K562 (cell line): Measurements from ENCODE around the gene ZNF335. TPM values are rescaled to one million over a fixed set of nuclear protein-coding genes. Genes with fewer than 3 reads are reported as not detected.

Experiments
- BRD9 ChIP-seq: fragments of 450-650 bp; IDR thresholded peaks from 2 replicates; pipeline ENCODE4 v1.6.1; 2018; ENCODE audit warnings: low read depth; ENCODE audit not compliant: partially characterized antibody
- CHCHD3 ChIP-seq: fragments of 250-450 bp; sonication (Bioruptor Pico); IDR thresholded peaks from 2 replicates; pipeline ENCODE4 v2.1.2; 2022; ENCODE audit warnings: mild to moderate bottlenecking
- CREBBP ChIP-seq: IDR thresholded peaks from one replicate; pipeline ENCODE4 v1.6.1; 2012; ENCODE audit warnings: low read depth, mild to moderate bottlenecking, control low read depth, inconsistent platforms, low read length
- GTF2F1 ChIP-seq: IDR thresholded peaks from 2 replicates; pipeline ENCODE4 v1.6.1; 2011; ENCODE audit warnings: low read depth, low read length, improper control_type of control experiment
- HDAC1 ChIP-seq, 2 experiments: fragments of 450-650 bp; IDR thresholded peaks; 2 replicates each; pipeline ENCODE4 v1.6.1; 2016 to 2017; ENCODE audit warnings: inconsistent platforms in 1 of 2, mild to moderate bottlenecking in 1 of 2, moderate library complexity in 1 of 2
- POLR2B ChIP-seq: fragments of 450-650 bp; IDR thresholded peaks from 2 replicates; pipeline ENCODE4 v1.6.1; 2018; ENCODE audit warnings: low read depth; ENCODE audit not compliant: partially characterized antibody
- RBM17 ChIP-seq: fragments of 200-400 bp; formaldehyde crosslinking; IDR thresholded peaks from 2 replicates; pipeline ENCODE4 v1.6.1; 2017; ENCODE audit warnings: low read depth, mild to moderate bottlenecking, low read length, borderline replicate concordance
- SP1 ChIP-seq: sonication (generic); formaldehyde crosslinking; IDR thresholded peaks from 2 replicates; pipeline ENCODE4 v1.8.1; 2022; ENCODE audit warnings: mild to moderate bottlenecking, missing genetic modification reagents
- SP2 ChIP-seq: IDR thresholded peaks from 2 replicates; pipeline ENCODE4 v1.6.1; 2011; ENCODE audit warnings: mild to moderate bottlenecking, low read depth, low read length, moderate library complexity; ENCODE audit not compliant: poor library complexity, severe bottlenecking; ENCODE audit errors: extremely low read depth
- STAG1 ChIP-seq: sonication (generic); formaldehyde crosslinking; IDR thresholded peaks from 2 replicates; pipeline ENCODE4 v1.5.0; 2020; ENCODE audit warnings: missing genetic modification reagents, borderline replicate concordance
- TGIF2 ChIP-seq: sonication (generic); formaldehyde crosslinking; IDR thresholded peaks from 2 replicates; pipeline ENCODE4 v1.8.1; 2022; ENCODE audit warnings: mild to moderate bottlenecking, missing genetic modification reagents, moderate library complexity
- TSC22D4 ChIP-seq: fragments of 450-650 bp; IDR thresholded peaks from 2 replicates; pipeline ENCODE4 v1.6.1; 2016; ENCODE audit warnings: missing genetic modification characterization, missing biosample characterization, control low read depth
- ZBTB7A ChIP-seq: IDR thresholded peaks from 2 replicates; pipeline ENCODE4 v1.6.1; 2011; ENCODE audit warnings: low read depth, mild to moderate bottlenecking, low read length, moderate library complexity, borderline replicate concordance; ENCODE audit not compliant: control insufficient read depth
- ZFP36 ChIP-seq: fragments of 150-350 bp; IDR thresholded peaks from 2 replicates; pipeline ENCODE4 v1.6.1; 2018; ENCODE audit warnings: low read length, low read depth; ENCODE audit not compliant: partially characterized antibody
- ZNF253 ChIP-seq: fragments of 250-450 bp; sonication (Bioruptor Pico); conservative IDR thresholded peaks from 2 replicates; pipeline ENCODE4 v1.6.1; 2021; ENCODE audit warnings: mild to moderate bottlenecking
- ZNF316 ChIP-seq: fragments of 450-650 bp; IDR thresholded peaks from 2 replicates; pipeline ENCODE4 v1.6.1; 2016
- ZNF561 ChIP-seq: fragments of 450-650 bp; formaldehyde crosslinking; conservative IDR thresholded peaks from 2 replicates; pipeline ENCODE4 v1.4.0; 2020; ENCODE audit warnings: mild to moderate bottlenecking, moderate library complexity
- polyA plus RNA-seq, 8 experiments: library from polyadenylated mRNA; depleted of rRNA in 4 of 8; stranded (reverse) in 5 of 8; unstranded in 3 of 8; fragments of >200 nt; fragmentation: Nextera tagmentation in 2 of 8; fragmentation: Illumina TruSeq in 1 of 8; extraction: Ambion mirVana in 2 of 8; extraction: Trizol in 1 of 8; gene quantifications; 2 replicates each; pipeline versions ENCODE4 v1.2.1 to v1.2.3, GENCODE V29; 2011 to 2014; ENCODE audit warnings: inconsistent platforms in 1 of 8, missing spikeins in 1 of 8
- total RNA-seq, 7 experiments: library from RNA; depleted of rRNA in 6 of 7; stranded (reverse); fragments of >200 nt in 6 of 7; fragmentation: Illumina TruSeq in 2 of 7; extraction: Trizol in 2 of 7; gene quantifications; 2 replicates each; pipeline versions ENCODE4 v1.2.1 to v1.2.3, GENCODE V29; 2011 to 2021; ENCODE audit warnings: low replicate concordance in 1 of 7
- TF ChIP-seq, protein P1 (sequence below): sonication (generic); formaldehyde crosslinking; IDR thresholded peaks from 2 replicates; pipeline ENCODE4 v1.8.0; 2022; ENCODE audit warnings: mild to moderate bottlenecking, missing genetic modification reagents
- TF ChIP-seq, protein P2 (sequence below): sonication (generic); formaldehyde crosslinking; IDR thresholded peaks from 2 replicates; pipeline ENCODE4 v1.8.1; 2023; ENCODE audit warnings: mild to moderate bottlenecking, missing genetic modification reagents, moderate library complexity
- TF ChIP-seq, protein P3 (sequence below): sonication (generic); formaldehyde crosslinking; IDR thresholded peaks from 2 replicates; pipeline ENCODE4 v1.8.0; 2022; ENCODE audit warnings: mild to moderate bottlenecking, missing genetic modification reagents
- TF ChIP-seq, protein P4 (sequence below): fragments of 450-650 bp; IDR thresholded peaks from 2 replicates; pipeline ENCODE4 v1.6.1; 2016; ENCODE audit warnings: borderline replicate concordance
- TF ChIP-seq, protein P5 (sequence below): fragments of 250-450 bp; sonication (Bioruptor Pico); IDR thresholded peaks from 2 replicates; pipeline ENCODE4 v1.9.0; 2021; ENCODE audit warnings: mild to moderate bottlenecking

Gene ZNF335
- total and polyA plus RNA-seq, 9 of the 15 experiments (the other 6 are each of a cell fraction or from before 2014, with no cell fraction given): 0.39 to 16.0 (median 7.6) TPM

DNA sequence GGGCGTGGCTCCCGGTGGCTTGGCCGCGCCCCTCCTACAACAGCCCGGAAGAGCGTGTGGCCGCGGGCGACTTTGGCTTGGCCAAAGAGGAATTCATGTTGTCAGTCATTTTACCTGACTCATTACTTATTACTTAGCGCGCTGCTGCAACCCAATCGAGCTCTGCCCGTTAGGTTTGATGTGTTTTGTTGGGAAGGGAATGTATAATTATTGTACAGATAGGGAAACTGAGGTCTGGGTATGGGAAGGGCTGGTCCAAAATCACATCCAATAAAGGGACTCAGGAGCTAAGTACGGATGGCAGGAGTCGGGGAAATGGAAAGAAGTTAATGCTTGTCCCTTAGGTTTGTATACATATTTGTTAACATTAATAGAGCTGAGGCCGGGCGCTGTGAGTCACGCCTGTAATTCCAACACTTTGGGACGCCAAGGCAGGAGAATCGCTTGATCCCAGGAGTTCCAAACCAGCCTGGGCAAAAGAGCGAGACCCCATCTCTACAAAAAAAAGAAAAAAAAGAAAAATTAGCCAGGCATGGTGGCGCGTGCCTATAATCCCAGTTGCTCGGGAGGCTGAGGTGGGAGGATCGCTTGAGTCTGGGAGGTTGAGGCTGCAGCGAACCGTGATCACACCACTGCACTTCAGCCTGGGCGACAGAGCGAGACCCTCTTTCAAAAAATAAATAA lies 639 bp upstream of the ZNF335 start (continued):
- TF ChIP-seq, protein P1, sequence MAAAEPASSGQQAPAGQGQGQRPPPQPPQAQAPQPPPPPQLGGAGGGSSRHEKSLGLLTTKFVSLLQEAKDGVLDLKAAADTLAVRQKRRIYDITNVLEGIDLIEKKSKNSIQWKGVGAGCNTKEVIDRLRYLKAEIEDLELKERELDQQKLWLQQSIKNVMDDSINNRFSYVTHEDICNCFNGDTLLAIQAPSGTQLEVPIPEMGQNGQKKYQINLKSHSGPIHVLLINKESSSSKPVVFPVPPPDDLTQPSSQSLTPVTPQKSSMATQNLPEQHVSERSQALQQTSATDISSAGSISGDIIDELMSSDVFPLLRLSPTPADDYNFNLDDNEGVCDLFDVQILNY (CRISPR knock-in tag): no peak
- TF ChIP-seq SP1: no peak
- no peak for TF ChIP-seq HDAC1 (IDR thresholded peaks at IDR 0.05)
- TF ChIP-seq TGIF2 (CRISPR knock-in tag): no peak
- no peak for TF ChIP-seq ZFP36
- TF ChIP-seq, protein P2, sequence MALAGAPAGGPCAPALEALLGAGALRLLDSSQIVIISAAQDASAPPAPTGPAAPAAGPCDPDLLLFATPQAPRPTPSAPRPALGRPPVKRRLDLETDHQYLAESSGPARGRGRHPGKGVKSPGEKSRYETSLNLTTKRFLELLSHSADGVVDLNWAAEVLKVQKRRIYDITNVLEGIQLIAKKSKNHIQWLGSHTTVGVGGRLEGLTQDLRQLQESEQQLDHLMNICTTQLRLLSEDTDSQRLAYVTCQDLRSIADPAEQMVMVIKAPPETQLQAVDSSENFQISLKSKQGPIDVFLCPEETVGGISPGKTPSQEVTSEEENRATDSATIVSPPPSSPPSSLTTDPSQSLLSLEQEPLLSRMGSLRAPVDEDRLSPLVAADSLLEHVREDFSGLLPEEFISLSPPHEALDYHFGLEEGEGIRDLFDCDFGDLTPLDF (CRISPR knock-in tag): no peak
- TF ChIP-seq, protein P3, sequence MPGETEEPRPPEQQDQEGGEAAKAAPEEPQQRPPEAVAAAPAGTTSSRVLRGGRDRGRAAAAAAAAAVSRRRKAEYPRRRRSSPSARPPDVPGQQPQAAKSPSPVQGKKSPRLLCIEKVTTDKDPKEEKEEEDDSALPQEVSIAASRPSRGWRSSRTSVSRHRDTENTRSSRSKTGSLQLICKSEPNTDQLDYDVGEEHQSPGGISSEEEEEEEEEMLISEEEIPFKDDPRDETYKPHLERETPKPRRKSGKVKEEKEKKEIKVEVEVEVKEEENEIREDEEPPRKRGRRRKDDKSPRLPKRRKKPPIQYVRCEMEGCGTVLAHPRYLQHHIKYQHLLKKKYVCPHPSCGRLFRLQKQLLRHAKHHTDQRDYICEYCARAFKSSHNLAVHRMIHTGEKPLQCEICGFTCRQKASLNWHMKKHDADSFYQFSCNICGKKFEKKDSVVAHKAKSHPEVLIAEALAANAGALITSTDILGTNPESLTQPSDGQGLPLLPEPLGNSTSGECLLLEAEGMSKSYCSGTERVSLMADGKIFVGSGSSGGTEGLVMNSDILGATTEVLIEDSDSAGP (CRISPR knock-in tag): no peak
- no peak for TF ChIP-seq TSC22D4 (tag)
- TF ChIP-seq ZBTB7A: peak; percentile 28; the same call in 1 of the 2 replicates
- TF ChIP-seq ZNF253: no peak
- TF ChIP-seq, protein P4, sequence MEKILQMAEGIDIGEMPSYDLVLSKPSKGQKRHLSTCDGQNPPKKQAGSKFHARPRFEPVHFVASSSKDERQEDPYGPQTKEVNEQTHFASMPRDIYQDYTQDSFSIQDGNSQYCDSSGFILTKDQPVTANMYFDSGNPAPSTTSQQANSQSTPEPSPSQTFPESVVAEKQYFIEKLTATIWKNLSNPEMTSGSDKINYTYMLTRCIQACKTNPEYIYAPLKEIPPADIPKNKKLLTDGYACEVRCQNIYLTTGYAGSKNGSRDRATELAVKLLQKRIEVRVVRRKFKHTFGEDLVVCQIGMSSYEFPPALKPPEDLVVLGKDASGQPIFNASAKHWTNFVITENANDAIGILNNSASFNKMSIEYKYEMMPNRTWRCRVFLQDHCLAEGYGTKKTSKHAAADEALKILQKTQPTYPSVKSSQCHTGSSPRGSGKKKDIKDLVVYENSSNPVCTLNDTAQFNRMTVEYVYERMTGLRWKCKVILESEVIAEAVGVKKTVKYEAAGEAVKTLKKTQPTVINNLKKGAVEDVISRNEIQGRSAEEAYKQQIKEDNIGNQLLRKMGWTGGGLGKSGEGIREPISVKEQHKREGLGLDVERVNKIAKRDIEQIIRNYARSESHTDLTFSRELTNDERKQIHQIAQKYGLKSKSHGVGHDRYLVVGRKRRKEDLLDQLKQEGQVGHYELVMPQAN: no peak
- no peak for TF ChIP-seq BRD9
- TF ChIP-seq RBM17: no peak
- TF ChIP-seq GTF2F1: no peak
- TF ChIP-seq ZNF561 (CRISPR knock-in tag): no peak
- TF ChIP-seq SP2: no peak
- TF ChIP-seq, protein P5, sequence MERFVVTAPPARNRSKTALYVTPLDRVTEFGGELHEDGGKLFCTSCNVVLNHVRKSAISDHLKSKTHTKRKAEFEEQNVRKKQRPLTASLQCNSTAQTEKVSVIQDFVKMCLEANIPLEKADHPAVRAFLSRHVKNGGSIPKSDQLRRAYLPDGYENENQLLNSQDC (CRISPR knock-in tag): no peak
- TF ChIP-seq CREBBP: no peak
- TF ChIP-seq ZNF316: peak; percentile 97
- no peak for TF ChIP-seq CHCHD3 (CRISPR knock-in tag)
- TF ChIP-seq POLR2B: peak; percentile 84
- no peak for TF ChIP-seq STAG1
